HG03103 (cell line): ENCODE results near the gene NOP14.
"Not testable (repeated sequence)": the region's sequence is repeated elsewhere in the genome, so short reads cannot be mapped to it uniquely, and the experiment has no call there.

ENCODE experiments used
- ATAC-seq: cut with Tn5 transposase; IDR thresholded peaks from one replicate; pipeline ENCODE4 v1.9.1; 2021; ENCODE audit warnings: low read depth; ENCODE audit not compliant: unreplicated experiment

The NOP14 gene

GRCh38 chr4:2918300-2918699 is 44.9 kb downstream of the NOP14 start:
- not testable (repeated sequence) for ATAC-seq

- ATAC-seq, result not testable (repeated sequence)
Measured at GRCh38 chr4:2916696-2917095, 46.5 kb downstream of the NOP14 start.

- no peak for ATAC-seq
Measured at GRCh38 chr4:2915789-2916188, 47.4 kb downstream of the NOP14 start.

- no peak for ATAC-seq
Measured at GRCh38 chr4:2914256-2915126, 48.7 kb downstream of the NOP14 start.

DNA sequence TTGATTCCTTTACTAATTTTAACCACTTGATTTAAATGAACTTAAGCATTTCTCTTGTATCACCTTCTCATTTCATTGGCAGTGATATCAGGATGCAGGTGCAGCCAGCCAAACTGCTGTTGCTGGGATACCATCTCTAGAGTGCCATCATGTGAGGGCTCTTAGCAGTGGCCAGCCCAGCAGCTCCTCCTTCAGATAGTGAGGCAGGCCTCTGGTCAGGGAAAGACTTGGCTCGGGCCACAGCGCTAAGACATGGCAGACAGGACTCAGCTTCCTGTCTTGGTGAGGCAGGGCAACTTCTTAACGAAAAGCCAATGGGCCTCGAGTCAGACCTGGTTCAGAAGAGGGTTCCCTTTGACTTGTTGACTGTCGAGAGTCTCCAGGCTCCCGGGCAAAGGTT is 50.0 kb downstream of the NOP14 start:
- ATAC-seq, result no peak

GRCh38 chr4:2911868-2912267 is 51.3 kb downstream of the NOP14 start:
- no peak for ATAC-seq

GRCh38 chr4:2910409-2910808 is 52.8 kb downstream of the NOP14 start:
- no peak for ATAC-seq

- ATAC-seq, result no peak
Measured at GRCh38 chr4:2909583-2909982, 53.6 kb downstream of the NOP14 start.

GRCh38 chr4:2908686-2909085 is 54.5 kb downstream of the NOP14 start:
- ATAC-seq, result no peak

GRCh38 chr4:2907706-2908293 is 55.4 kb downstream of the NOP14 start:
- ATAC-seq, result no peak

DNA sequence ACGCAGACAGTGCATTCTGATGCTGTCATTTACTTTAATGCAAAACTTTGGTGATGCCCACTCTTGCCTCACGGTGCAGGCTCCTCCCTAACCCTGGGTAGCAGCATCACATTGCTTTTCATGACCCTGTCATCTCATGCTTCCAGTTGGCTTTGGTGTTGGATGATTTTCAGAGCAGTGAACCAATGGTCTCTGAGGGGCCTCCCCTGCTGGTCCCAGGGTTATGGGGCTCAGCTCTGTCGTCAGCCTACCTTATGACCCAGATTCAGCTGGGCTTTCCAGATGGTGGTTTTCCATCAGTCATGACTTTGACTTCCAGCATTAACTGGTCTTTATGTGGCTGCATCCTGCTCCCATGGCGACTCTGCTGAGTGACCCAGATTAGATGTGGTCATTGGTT is 56.0 kb downstream of the NOP14 start:
- no peak for ATAC-seq

GRCh38 chr4:2906218-2906617 is 57.0 kb downstream of the NOP14 start:
- ATAC-seq, result no peak

DNA sequence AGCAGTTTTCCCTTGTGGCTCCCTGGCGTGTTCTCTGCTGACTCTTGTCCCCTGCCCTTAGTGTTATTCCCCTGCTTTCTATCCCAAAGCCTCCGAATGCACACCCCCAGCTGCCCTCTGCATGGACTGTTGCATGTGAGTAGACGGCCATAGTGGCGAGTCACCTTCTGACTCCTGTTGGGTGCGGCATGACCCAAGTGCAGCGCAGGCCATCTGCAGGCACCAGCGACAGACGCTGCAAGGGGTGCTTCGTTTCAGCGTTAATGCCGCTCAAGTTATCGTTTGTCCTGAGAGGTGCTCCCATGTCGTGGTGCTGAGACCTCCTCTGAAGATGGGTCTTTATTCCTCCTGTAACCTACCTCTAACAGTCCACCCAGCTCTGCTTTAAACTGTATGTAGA is 57.7 kb downstream of the NOP14 start:
- no peak for ATAC-seq

- no peak for ATAC-seq
Measured at GRCh38 chr4:2902126-2902525, 61.1 kb downstream of the NOP14 start.

- no peak for ATAC-seq
Measured at GRCh38 chr4:2901186-2901585, 62.0 kb downstream of the NOP14 start.

DNA sequence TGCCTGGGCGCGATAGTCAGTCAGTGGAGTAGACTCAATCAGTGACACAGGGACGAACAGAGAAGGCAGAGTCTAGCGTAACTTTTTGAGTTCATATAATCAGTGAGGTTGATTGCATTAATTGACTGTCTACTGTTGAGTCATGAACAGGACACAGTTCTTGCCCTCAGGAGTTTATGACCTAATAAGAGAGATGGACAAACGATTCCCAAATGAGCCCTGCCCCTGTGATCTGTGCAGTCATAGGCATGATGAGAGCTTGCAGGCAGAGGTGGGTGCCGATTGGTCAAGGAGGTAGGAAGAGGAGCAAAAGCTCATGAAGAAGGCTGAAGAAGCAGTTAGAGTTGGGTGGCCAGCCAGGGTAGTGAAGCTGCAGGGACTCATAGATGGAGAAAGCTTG is 62.5 kb downstream of the NOP14 start:
- ATAC-seq, result no peak

DNA sequence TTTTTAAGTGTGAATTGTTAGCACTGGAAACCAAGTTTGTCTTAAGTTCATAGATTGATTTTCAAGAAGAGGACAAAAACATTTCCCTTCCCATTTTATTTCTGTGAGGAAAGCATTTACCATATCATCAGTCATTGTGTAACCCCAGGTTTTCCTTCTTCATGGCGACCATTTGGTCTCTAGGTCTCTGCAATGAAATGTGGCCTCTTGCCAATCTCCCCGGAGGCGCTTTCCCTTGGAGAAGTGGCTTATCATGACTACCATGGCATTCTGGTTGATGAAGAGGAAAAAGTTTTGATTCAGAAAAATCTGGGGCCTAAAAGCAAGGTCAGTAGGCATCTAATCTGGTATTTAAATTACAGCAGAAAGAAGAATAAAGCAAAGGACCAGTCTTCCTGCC is 65.2 kb downstream of the NOP14 start:
- no peak for ATAC-seq

DNA sequence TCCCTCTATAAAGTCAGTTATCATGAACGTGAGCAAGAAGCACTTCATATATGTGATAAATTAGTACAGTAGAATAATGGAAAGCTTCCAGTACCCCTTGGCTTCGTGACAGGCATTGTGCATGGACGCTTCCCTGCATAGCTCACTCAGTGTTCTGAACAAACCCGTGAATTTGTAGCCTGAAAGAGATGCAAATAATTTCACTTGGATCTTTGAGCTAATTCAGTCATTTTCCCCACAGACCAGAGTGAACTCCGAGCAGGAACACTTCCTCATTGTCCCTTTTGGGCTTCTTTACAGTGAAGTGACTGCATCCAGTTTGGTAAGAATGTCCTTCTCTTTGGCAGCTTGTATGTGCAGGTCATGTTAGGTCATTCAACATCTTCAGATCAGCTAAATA is 69.4 kb downstream of the NOP14 start:
- ATAC-seq, result no peak

GRCh38 chr4:2891294-2891693 is 71.9 kb downstream of the NOP14 start:
- ATAC-seq, result no peak

DNA sequence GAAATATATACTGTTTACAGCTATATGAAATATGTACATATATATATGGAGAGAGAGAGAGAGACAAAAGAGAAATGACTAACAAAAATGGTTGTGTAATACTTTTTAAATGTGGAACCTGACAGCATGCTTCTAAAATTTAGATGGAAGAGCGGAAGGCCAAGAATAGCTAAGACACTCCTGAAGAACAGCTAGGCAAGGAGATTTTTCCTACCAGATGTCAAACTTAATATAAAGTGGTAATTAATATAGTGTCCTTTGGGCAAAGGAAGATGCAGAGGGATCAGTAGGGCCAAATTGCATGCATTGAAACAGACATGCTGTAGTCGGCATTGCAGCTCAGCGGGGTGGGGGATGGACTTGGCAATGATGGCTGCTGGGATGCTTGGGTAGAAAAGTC is 74.3 kb downstream of the NOP14 start:
- no peak for ATAC-seq
